ENCODE measurements around the gene SPEG.

The SPEG gene

GRCh38 chr2:219491278-219491963 lies 56.8 kb downstream of the SPEG start:
- Histone ChIP-seq H3K4ac (ENCODE audit: low read length) (no peak overlapping the region), H3K18ac (ENCODE audit: low read length) (no peak overlapping the region), H3K36me3 (replicated peaks in 1 of 2; ENCODE audit: control insufficient read depth in 2 of 2, insufficient read depth in 2 of 2, low read length in 2 of 2) (no peaks in the 10 kb centered on the region), H3K9me3 (replicated peaks in 1 of 2; ENCODE audit: control insufficient read depth in 2 of 2, insufficient read depth in 1 of 2, low read depth in 1 of 2, low read length in 2 of 2) (no peaks in the 10 kb centered on the region), H2BK5ac (ENCODE audit: low read length) (no peak overlapping the region), H3K9ac (ENCODE audit: low read depth, low read length, poor library complexity) (no peak overlapping the region), H3K4me1 (ENCODE audit: control insufficient read depth in 2 of 2, insufficient read depth in 1 of 2, low read depth in 1 of 2, low read length in 2 of 2) (peaks cover 1 to 7% of the 10 kb centered on the region in 2 donors), H3K14ac (ENCODE audit: low read length) (no peak overlapping the region), H3K27ac (replicated peaks; ENCODE audit: low read length) (no peak overlapping the region), H4K8ac (ENCODE audit: low read depth, low read length) (no peak overlapping the region), H3K27me3 (ENCODE audit: control insufficient read depth in 3 of 3, insufficient read depth in 3 of 3, low read depth in 1 of 3, low read length in 3 of 3) (peaks cover 5 to 76% (median 50%) of the 10 kb centered on the region in 3 experiments), H2AK5ac (ENCODE audit: low read depth, low read length) (no peak overlapping the region), H2AFZ (ENCODE audit: low read length) (no peak overlapping the region), H2BK15ac (ENCODE audit: low read length) (no peak overlapping the region), H2BK12ac (ENCODE audit: low read length) (no peak overlapping the region), H3K4me3 (ENCODE audit: low read length in 2 of 2) (no peak overlapping the region), H2BK120ac (ENCODE audit: low read depth, low read length) (no peak overlapping the region), H3K23ac (ENCODE audit: low read depth, low read length, poor library complexity) (no peak overlapping the region), H3K4me2 (ENCODE audit: insufficient read depth, low read length, poor library complexity, severe bottlenecking) (no peak overlapping the region), H4K91ac (ENCODE audit: low read depth, low read length, poor library complexity) (no peak overlapping the region), H3K79me1 (ENCODE audit: low read depth, low read length) (no peaks in the 10 kb centered on the region)
- DNase-seq (ENCODE audit: low spot score) = no peak
- WGBS, 2 donors (ENCODE audit: extremely low coverage in 2 of 2, insufficient read length in 2 of 2, insufficient replicate concordance in 1 of 2) = no CpG with 5 or more reads among the region's 14 CpGs

GRCh38 chr2:219492575-219492974 lies 57.9 kb downstream of the SPEG start:
- H4K91ac ChIP-seq (ENCODE audit: low read depth, low read length, poor library complexity) = no peak overlapping the region
- H2BK5ac ChIP-seq (ENCODE audit: low read length) = no peak overlapping the region
- H2AFZ ChIP-seq (ENCODE audit: low read length) = no peak overlapping the region
- no CpG with 5 or more reads among the region's 20 CpGs for WGBS, 2 donors (ENCODE audit: extremely low coverage in 2 of 2, insufficient read length in 2 of 2, insufficient replicate concordance in 1 of 2)
- H2BK15ac ChIP-seq (ENCODE audit: low read length) = peak overlapping the region; percentile 54
- no peaks in the 10 kb centered on the region for H3K79me1 ChIP-seq (ENCODE audit: low read depth, low read length)
- peak overlapping the region; percentile 81 for H2AK5ac ChIP-seq (ENCODE audit: low read depth, low read length)
- no peak overlapping the region for H3K4me3 ChIP-seq (ENCODE audit: low read length in 2 of 2)
- no peak overlapping the region for H4K8ac ChIP-seq (ENCODE audit: low read depth, low read length)
- DNase-seq (ENCODE audit: low spot score) = no peak
- H3K4me1 ChIP-seq (ENCODE audit: control insufficient read depth in 2 of 2, insufficient read depth in 1 of 2, low read depth in 1 of 2, low read length in 2 of 2) = peaks cover 0 to 5% of the 10 kb centered on the region in 2 donors
- peaks cover 15 to 73% (median 52%) of the 10 kb centered on the region in 3 experiments for H3K27me3 ChIP-seq (ENCODE audit: control insufficient read depth in 3 of 3, insufficient read depth in 3 of 3, low read depth in 1 of 3, low read length in 3 of 3)
- no peak overlapping the region for H3K27ac ChIP-seq (replicated peaks; ENCODE audit: low read length)
- no peak overlapping the region for H2BK120ac ChIP-seq (ENCODE audit: low read depth, low read length)
- H3K23ac ChIP-seq (ENCODE audit: low read depth, low read length, poor library complexity) = peak overlapping the region; percentile 62
- no peak overlapping the region for H3K4me2 ChIP-seq (ENCODE audit: insufficient read depth, low read length, poor library complexity, severe bottlenecking)
- H3K9me3 ChIP-seq (replicated peaks in 1 of 2; ENCODE audit: control insufficient read depth in 2 of 2, insufficient read depth in 1 of 2, low read depth in 1 of 2, low read length in 2 of 2) = no peaks in the 10 kb centered on the region
- H3K36me3 ChIP-seq (replicated peaks in 1 of 2; ENCODE audit: control insufficient read depth in 2 of 2, insufficient read depth in 2 of 2, low read length in 2 of 2) = no peaks in the 10 kb centered on the region
- H3K9ac ChIP-seq (ENCODE audit: low read depth, low read length, poor library complexity) = no peak overlapping the region
- peak overlapping the region; percentile 46 for H3K18ac ChIP-seq (ENCODE audit: low read length)
- no peak overlapping the region for H3K14ac ChIP-seq (ENCODE audit: low read length)
- H3K4ac ChIP-seq (ENCODE audit: low read length) = no peak overlapping the region
- H2BK12ac ChIP-seq (ENCODE audit: low read length) = peak overlapping the region; percentile 30

- Histone ChIP-seq H3K79me1 (ENCODE audit: low read depth, low read length) (no peaks in the 10 kb centered on the region), H3K9me3 (replicated peaks in 1 of 2; ENCODE audit: control insufficient read depth in 2 of 2, insufficient read depth in 1 of 2, low read depth in 1 of 2, low read length in 2 of 2) (no peaks in the 10 kb centered on the region), H2BK120ac (ENCODE audit: low read depth, low read length) (no peak overlapping the region), H3K4me3 (ENCODE audit: low read length in 2 of 2) (no peak overlapping the region), H4K8ac (ENCODE audit: low read depth, low read length) (no peak overlapping the region), H3K36me3 (replicated peaks in 1 of 2; ENCODE audit: control insufficient read depth in 2 of 2, insufficient read depth in 2 of 2, low read length in 2 of 2) (no peaks in the 10 kb centered on the region), H2BK5ac (ENCODE audit: low read length) (no peak overlapping the region), H3K9ac (ENCODE audit: low read depth, low read length, poor library complexity) (no peak overlapping the region), H4K91ac (ENCODE audit: low read depth, low read length, poor library complexity) (no peak overlapping the region), H3K27ac (replicated peaks; ENCODE audit: low read length) (no peak overlapping the region), H3K23ac (ENCODE audit: low read depth, low read length, poor library complexity) (no peak overlapping the region), H3K4me1 (ENCODE audit: control insufficient read depth in 2 of 2, insufficient read depth in 1 of 2, low read depth in 1 of 2, low read length in 2 of 2) (peaks cover 0 to 8% of the 10 kb centered on the region in 2 donors), H3K4me2 (ENCODE audit: insufficient read depth, low read length, poor library complexity, severe bottlenecking) (no peak overlapping the region), H2AFZ (ENCODE audit: low read length) (no peak overlapping the region), H3K27me3 (ENCODE audit: control insufficient read depth in 3 of 3, insufficient read depth in 3 of 3, low read depth in 1 of 3, low read length in 3 of 3) (peaks cover 18 to 72% (median 57%) of the 10 kb centered on the region in 3 experiments), H2BK12ac (ENCODE audit: low read length) (peak overlapping the region; percentile 65), H2BK15ac (ENCODE audit: low read length) (peak overlapping the region; percentile 54), H3K4ac (ENCODE audit: low read length) (no peak overlapping the region), H2AK5ac (ENCODE audit: low read depth, low read length) (peak overlapping the region; percentile 81), H3K18ac (ENCODE audit: low read length) (peak overlapping the region; percentile 34), H3K14ac (ENCODE audit: low read length) (no peak overlapping the region)
- WGBS, 2 donors (ENCODE audit: extremely low coverage in 2 of 2, insufficient read length in 2 of 2, insufficient replicate concordance in 1 of 2) = no CpG with 5 or more reads among the region's 5 CpGs
- no peak for DNase-seq (ENCODE audit: low spot score)
Measured at GRCh38 chr2:219493086-219493485, 58.4 kb downstream of the SPEG start.

- no peak overlapping the region for H3K27ac ChIP-seq (replicated peaks; ENCODE audit: low read length)
- H2BK5ac ChIP-seq (ENCODE audit: low read length) = no peak overlapping the region
- H3K23ac ChIP-seq (ENCODE audit: low read depth, low read length, poor library complexity) = no peak overlapping the region
- H3K9ac ChIP-seq (ENCODE audit: low read depth, low read length, poor library complexity) = no peak overlapping the region
- no peak overlapping the region for H3K4me3 ChIP-seq (ENCODE audit: low read length in 2 of 2)
- H2BK120ac ChIP-seq (ENCODE audit: low read depth, low read length) = no peak overlapping the region
- no peak overlapping the region for H2AK5ac ChIP-seq (ENCODE audit: low read depth, low read length)
- H3K14ac ChIP-seq (ENCODE audit: low read length) = no peak overlapping the region
- no peak overlapping the region for H3K18ac ChIP-seq (ENCODE audit: low read length)
- DNase-seq (ENCODE audit: low spot score) = no peak
- H2BK12ac ChIP-seq (ENCODE audit: low read length) = no peak overlapping the region
- H2AFZ ChIP-seq (ENCODE audit: low read length) = no peak overlapping the region
- no CpG with 5 or more reads among the region's 10 CpGs for WGBS, 2 donors (ENCODE audit: extremely low coverage in 2 of 2, insufficient read length in 2 of 2, insufficient replicate concordance in 1 of 2)
- no peak overlapping the region for H3K4me2 ChIP-seq (ENCODE audit: insufficient read depth, low read length, poor library complexity, severe bottlenecking)
- no peak overlapping the region for H3K4ac ChIP-seq (ENCODE audit: low read length)
- peaks cover 20 to 61% (median 60%) of the 10 kb centered on the region in 3 experiments for H3K27me3 ChIP-seq (ENCODE audit: control insufficient read depth in 3 of 3, insufficient read depth in 3 of 3, low read depth in 1 of 3, low read length in 3 of 3)
- no peak overlapping the region for H2BK15ac ChIP-seq (ENCODE audit: low read length)
- no peaks in the 10 kb centered on the region for H3K36me3 ChIP-seq (replicated peaks in 1 of 2; ENCODE audit: control insufficient read depth in 2 of 2, insufficient read depth in 2 of 2, low read length in 2 of 2)
- H4K8ac ChIP-seq (ENCODE audit: low read depth, low read length) = no peak overlapping the region
- no peaks in the 10 kb centered on the region for H3K79me1 ChIP-seq (ENCODE audit: low read depth, low read length)
- peaks cover 6 to 10% of the 10 kb centered on the region in 2 donors for H3K4me1 ChIP-seq (ENCODE audit: control insufficient read depth in 2 of 2, insufficient read depth in 1 of 2, low read depth in 1 of 2, low read length in 2 of 2)
- H3K9me3 ChIP-seq (replicated peaks in 1 of 2; ENCODE audit: control insufficient read depth in 2 of 2, insufficient read depth in 1 of 2, low read depth in 1 of 2, low read length in 2 of 2) = no peaks in the 10 kb centered on the region
- no peak overlapping the region for H4K91ac ChIP-seq (ENCODE audit: low read depth, low read length, poor library complexity)
Measured at GRCh38 chr2:219494952-219495530, 60.4 kb downstream of the SPEG start.
